Body of pancreas (tissue), 4 donors: Measurements from ENCODE around the gene IGSF21.

ENCODE experiments used
- POLR2A ChIP-seq, 3 donors: fragments of 450-650 bp; IDR thresholded peaks; one replicate each; pipeline ENCODE4 v1.6.1; 2016; ENCODE audit warnings: antibody characterized with exemption in 3 of 3, mild to moderate bottlenecking in 2 of 3
- TF ChIP-seq, protein P1 (sequence below), 7 experiments: fragments of 450-650 bp in 4 of 7; fragments of 200-600 bp in 3 of 7; sonication (generic) in 3 of 7; IDR thresholded peaks; one replicate each; pipeline ENCODE4 v1.5.1; 2016 to 2019; ENCODE audit warnings: antibody characterized with exemption in 7 of 7

DNA sequence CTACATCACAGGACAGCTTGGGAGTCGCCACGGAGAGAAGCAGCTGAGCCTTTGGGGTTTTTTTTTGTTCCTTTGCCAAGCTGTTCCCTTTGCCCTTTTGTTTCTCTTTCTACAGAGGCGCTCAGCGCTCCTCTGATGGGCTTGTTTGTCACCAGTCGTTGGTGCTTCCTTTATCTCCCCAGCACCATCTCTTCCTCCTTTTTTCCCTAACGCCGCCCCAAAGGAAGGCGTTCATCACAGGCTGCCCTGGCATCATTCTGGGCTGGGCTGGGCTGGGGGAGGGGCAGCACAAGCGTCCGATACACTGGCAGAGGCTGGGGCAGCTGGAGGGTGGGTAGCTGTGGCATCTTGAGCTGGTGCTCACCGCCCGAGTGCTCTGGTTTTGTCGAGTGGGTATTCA is 10.5 kb downstream of the IGSF21 start:
- TF ChIP-seq, protein P1, sequence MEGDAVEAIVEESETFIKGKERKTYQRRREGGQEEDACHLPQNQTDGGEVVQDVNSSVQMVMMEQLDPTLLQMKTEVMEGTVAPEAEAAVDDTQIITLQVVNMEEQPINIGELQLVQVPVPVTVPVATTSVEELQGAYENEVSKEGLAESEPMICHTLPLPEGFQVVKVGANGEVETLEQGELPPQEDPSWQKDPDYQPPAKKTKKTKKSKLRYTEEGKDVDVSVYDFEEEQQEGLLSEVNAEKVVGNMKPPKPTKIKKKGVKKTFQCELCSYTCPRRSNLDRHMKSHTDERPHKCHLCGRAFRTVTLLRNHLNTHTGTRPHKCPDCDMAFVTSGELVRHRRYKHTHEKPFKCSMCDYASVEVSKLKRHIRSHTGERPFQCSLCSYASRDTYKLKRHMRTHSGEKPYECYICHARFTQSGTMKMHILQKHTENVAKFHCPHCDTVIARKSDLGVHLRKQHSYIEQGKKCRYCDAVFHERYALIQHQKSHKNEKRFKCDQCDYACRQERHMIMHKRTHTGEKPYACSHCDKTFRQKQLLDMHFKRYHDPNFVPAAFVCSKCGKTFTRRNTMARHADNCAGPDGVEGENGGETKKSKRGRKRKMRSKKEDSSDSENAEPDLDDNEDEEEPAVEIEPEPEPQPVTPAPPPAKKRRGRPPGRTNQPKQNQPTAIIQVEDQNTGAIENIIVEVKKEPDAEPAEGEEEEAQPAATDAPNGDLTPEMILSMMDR (IDR thresholded peaks at IDR 0.05), result no peak
- TF ChIP-seq POLR2A (IDR thresholded peaks at IDR 0.05), result no peak
